GM23338 (cell line): ENCODE measurements around the gene FILIP1. TPM values are rescaled to one million over a fixed set of nuclear protein-coding genes. Genes with fewer than 3 reads are reported as not detected.

ENCODE experiments used
- ATAC-seq: fragments of 200-7000 bp; cut with Tn5 transposase; 3 replicates; pipeline ENCODE4 v1.9.1; 2020
- DNase-seq: peaks from one replicate; pipeline ENCODE4 v3.0.0-alpha.2; 2015; ENCODE audit warnings: low spot score
- H2AFZ ChIP-seq: fragments of 200-600 bp; sonication (generic); 2 replicates; pipeline ENCODE4 v1.8.0; 2016; ENCODE audit warnings: antibody characterized with exemption, mild to moderate bottlenecking, moderate library complexity
- H3F3A ChIP-seq: fragments of 200-600 bp; sonication (generic); replicated peaks from 2 replicates; pipeline ENCODE4 v1.8.0; 2017; ENCODE audit warnings: antibody characterized with exemption, mixed run types, low read depth
- H3K27ac ChIP-seq: fragments of 200-600 bp; sonication (generic); 2 replicates; pipeline ENCODE4 v1.6.1; 2016; ENCODE audit warnings: low read depth
- H3K27me3 ChIP-seq: fragments of 200-600 bp; sonication (generic); 2 replicates; pipeline ENCODE4 v1.8.0; 2016; ENCODE audit warnings: mild to moderate bottlenecking, mixed run types, moderate library complexity; ENCODE audit not compliant: insufficient read depth
- H3K36me3 ChIP-seq: fragments of 200-600 bp; sonication (generic); 2 replicates; pipeline ENCODE4 v1.8.0; 2016; ENCODE audit warnings: mild to moderate bottlenecking; ENCODE audit not compliant: insufficient read depth
- H3K4me1 ChIP-seq: fragments of 200-600 bp; sonication (generic); 2 replicates; pipeline ENCODE4 v1.8.0; 2016; ENCODE audit warnings: mild to moderate bottlenecking, moderate library complexity; ENCODE audit not compliant: insufficient read depth
- H3K4me2 ChIP-seq: fragments of 200-600 bp; sonication (generic); 2 replicates; pipeline ENCODE4 v1.7.1; 2017; ENCODE audit warnings: mixed run types
- H3K4me3 ChIP-seq: fragments of 200-600 bp; sonication (generic); 2 replicates; pipeline ENCODE4 v1.6.1; 2016; ENCODE audit warnings: mixed run types
- H3K79me2 ChIP-seq: fragments of 200-600 bp; sonication (generic); replicated peaks from 2 replicates; pipeline ENCODE4 v1.8.0; 2017; ENCODE audit warnings: mild to moderate bottlenecking; ENCODE audit not compliant: insufficient read depth
- H3K9me2 ChIP-seq: fragments of 200-600 bp; sonication (generic); 2 replicates; pipeline ENCODE4 v1.8.0; 2017; ENCODE audit not compliant: insufficient read depth
- H4K20me1 ChIP-seq: fragments of 200-600 bp; sonication (generic); replicated peaks from 2 replicates; pipeline ENCODE4 v1.8.0; 2017; ENCODE audit warnings: mild to moderate bottlenecking; ENCODE audit not compliant: insufficient read depth
- H3K27ac Mint-ChIP-seq: 2 replicates; pipeline ENCODE4 v1.8.0; 2020; ENCODE audit warnings: inconsistent platforms, mild to moderate bottlenecking, moderate library complexity, mixed read lengths
- H3K27me3 Mint-ChIP-seq: 3 replicates; pipeline ENCODE4 v1.8.0; 2022; ENCODE audit warnings: low read depth, mild to moderate bottlenecking, moderate library complexity, mixed read lengths, inconsistent platforms; ENCODE audit not compliant: insufficient read depth, poor library complexity
- H3K36me3 Mint-ChIP-seq: 3 replicates; pipeline ENCODE4 v1.8.0; 2021; ENCODE audit warnings: low read depth, mild to moderate bottlenecking, inconsistent platforms, moderate library complexity, mixed read lengths
- H3K4me1 Mint-ChIP-seq: 3 replicates; pipeline ENCODE4 v1.8.0; 2020; ENCODE audit warnings: mild to moderate bottlenecking, inconsistent platforms, mixed read lengths
- H3K4me3 Mint-ChIP-seq: 3 replicates; pipeline ENCODE4 v1.8.0; 2021; ENCODE audit warnings: moderate library complexity, mild to moderate bottlenecking, inconsistent platforms, mixed read lengths
- H3K9me3 Mint-ChIP-seq: 3 replicates; pipeline ENCODE4 v1.8.0; 2020; ENCODE audit warnings: moderate library complexity, mild to moderate bottlenecking, inconsistent platforms, mixed read lengths
- CREB1 ChIP-seq: fragments of 250-450 bp; sonication (Bioruptor Pico); IDR thresholded peaks from 2 replicates; pipeline ENCODE4 v1.5.0; 2020; ENCODE audit warnings: low read depth, mild to moderate bottlenecking, moderate library complexity
- EZH2 ChIP-seq: fragments of 200-600 bp; sonication (generic); IDR thresholded peaks from one replicate; pipeline ENCODE4 v1.8.0; 2017; ENCODE audit warnings: antibody characterized with exemption, mild to moderate bottlenecking, low read depth; ENCODE audit not compliant: unreplicated experiment
- EZH2phosphoT487 ChIP-seq: fragments of 200-600 bp; sonication (generic); IDR thresholded peaks from one replicate; pipeline ENCODE4 v1.8.1; 2018; ENCODE audit warnings: antibody characterized with exemption; ENCODE audit not compliant: unreplicated experiment
- JUNB ChIP-seq: IDR thresholded peaks from one replicate; pipeline ENCODE4 v1.6.1; 2016; ENCODE audit warnings: antibody characterized with exemption; ENCODE audit not compliant: unreplicated experiment
- NANOG ChIP-seq: IDR thresholded peaks from 2 replicates; pipeline ENCODE4 v1.6.1; 2016; ENCODE audit warnings: antibody characterized with exemption, borderline replicate concordance
- POLR2AphosphoS5 ChIP-seq: IDR thresholded peaks from 2 replicates; pipeline ENCODE4 v1.6.1; 2016; ENCODE audit warnings: antibody characterized with exemption, low read depth
- STAT1 ChIP-seq: IDR thresholded peaks from one replicate; pipeline ENCODE4 v1.6.1; 2016; ENCODE audit warnings: antibody characterized with exemption; ENCODE audit not compliant: unreplicated experiment
- ZNF114 ChIP-seq: fragments of 250-450 bp; sonication (Bioruptor Pico); IDR thresholded peaks from 2 replicates; pipeline ENCODE4 v1.5.0; 2020; ENCODE audit warnings: mild to moderate bottlenecking, moderate library complexity
- ZNF331 ChIP-seq: fragments of 250-450 bp; sonication (Bioruptor Pico); IDR thresholded peaks from 2 replicates; pipeline ENCODE4 v1.5.0; 2020; ENCODE audit warnings: low read depth, mild to moderate bottlenecking, moderate library complexity
- polyA plus RNA-seq: library from polyadenylated mRNA; unstranded; fragments of >200 nt; fragmentation: Nextera tagmentation; extraction: Ambion mirVana; gene quantifications from 2 replicates; pipeline ENCODE4 v1.2.1, GENCODE V29; 2016
- total RNA-seq: library from RNA; depleted of rRNA; stranded (reverse); fragments of >200 nt; shearing (Covaris generic); gene quantifications from 2 replicates; pipeline ENCODE4 v1.2.3, GENCODE V29; 2014
- TF ChIP-seq, protein P1 (sequence below): fragments of 250-450 bp; sonication (Bioruptor Pico); IDR thresholded peaks from 2 replicates; pipeline ENCODE4 v1.5.0; 2020; ENCODE audit warnings: mild to moderate bottlenecking, moderate library complexity
- TF ChIP-seq, protein P2 (sequence below): IDR thresholded peaks from one replicate; pipeline ENCODE4 v1.6.1; 2018; ENCODE audit warnings: antibody characterized with exemption; ENCODE audit not compliant: unreplicated experiment
- TF ChIP-seq, protein P3 (sequence below): IDR thresholded peaks from 2 replicates; pipeline ENCODE4 v1.6.1; 2016; ENCODE audit warnings: antibody characterized with exemption
- TF ChIP-seq, protein P4 (sequence below), 2 experiments: fragments of 200-600 bp in 1 of 2; sonication (generic) in 1 of 2; conservative IDR thresholded peaks; 2 replicates each; pipeline versions ENCODE4 v1.5.1 to v1.6.1; 2016 to 2017; ENCODE audit warnings: antibody characterized with exemption in 2 of 2, low read depth in 2 of 2, mild to moderate bottlenecking in 2 of 2, moderate library complexity in 1 of 2

FILIP1 gene
- total and polyA plus RNA-seq, 2 experiments from 2014 or later, result 3.7 to 6.4 TPM

DNA sequence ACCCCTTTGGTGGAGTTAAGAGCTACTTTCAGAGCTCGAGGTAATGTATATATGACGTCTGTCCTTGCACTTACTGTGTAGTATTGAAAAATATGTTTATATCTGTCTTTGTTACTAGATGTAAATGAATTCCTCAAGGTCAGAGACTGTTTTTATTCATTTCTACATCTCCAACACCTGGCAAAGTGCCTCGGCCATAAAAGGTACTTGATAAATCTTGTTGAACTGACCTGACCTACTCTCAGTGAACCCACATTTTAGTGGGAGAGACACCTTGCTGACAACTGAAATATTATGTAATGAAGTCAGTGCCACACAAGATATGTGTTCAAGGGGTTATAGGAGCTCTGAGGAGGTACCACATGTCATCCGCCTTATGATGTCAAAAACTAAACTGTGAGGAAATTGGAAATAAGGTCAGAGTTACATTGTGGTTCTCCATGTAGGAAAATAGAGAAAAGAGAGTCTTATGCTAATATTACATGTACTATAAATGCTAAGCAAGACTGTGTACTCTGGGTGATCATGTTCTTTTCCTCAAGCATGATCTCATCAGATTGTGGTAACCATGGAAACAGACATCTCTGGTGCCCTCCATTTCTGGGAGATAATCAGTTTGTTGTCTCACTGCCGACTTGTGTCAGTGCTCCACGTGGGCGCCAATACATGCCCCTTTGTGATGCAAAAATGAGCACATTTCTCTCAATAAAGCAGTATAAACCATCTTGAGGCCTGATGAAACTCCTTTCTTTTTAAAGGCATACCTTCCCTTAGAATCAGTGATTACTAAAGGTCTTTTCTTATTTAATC, 203.3 kb downstream of the FILIP1 start:
- Histone ChIP-seq H3K4me1 (peaks cover 5% of the 10 kb centered on the region; the same call in 1 of the 2 replicates), H3K4me3 (no peak overlapping the region), H2AFZ (no peak overlapping the region), H3K9me2 (no peaks in the 10 kb centered on the region), H3K79me2 (no peaks in the 10 kb centered on the region; the same call in 1 of the 2 replicates), H4K20me1 (no peaks in the 10 kb centered on the region), H3K27ac (no peak overlapping the region; the same call in 1 of the 2 replicates), H3F3A (no peaks in the 10 kb centered on the region), H3K4me2 (peak overlapping the region; percentile 11), H3K36me3 (no peaks in the 10 kb centered on the region), H3K27me3 (no peaks in the 10 kb centered on the region)
- Mint-ChIP-seq H3K4me3 (no peak overlapping the region), H3K36me3 (no peaks in the 10 kb centered on the region), H3K9me3 (no peaks in the 10 kb centered on the region), H3K4me1 (peaks cover 18% of the 10 kb centered on the region), H3K27ac (no peak overlapping the region), H3K27me3 (no peaks in the 10 kb centered on the region)
- ATAC-seq (peak; percentile 71), DNase-seq (peak; percentile 60)
- no peak for TF ChIP-seq ZNF114 (CRISPR knock-in tag)
- no peak for TF ChIP-seq ZNF331
- TF ChIP-seq, protein P1, sequence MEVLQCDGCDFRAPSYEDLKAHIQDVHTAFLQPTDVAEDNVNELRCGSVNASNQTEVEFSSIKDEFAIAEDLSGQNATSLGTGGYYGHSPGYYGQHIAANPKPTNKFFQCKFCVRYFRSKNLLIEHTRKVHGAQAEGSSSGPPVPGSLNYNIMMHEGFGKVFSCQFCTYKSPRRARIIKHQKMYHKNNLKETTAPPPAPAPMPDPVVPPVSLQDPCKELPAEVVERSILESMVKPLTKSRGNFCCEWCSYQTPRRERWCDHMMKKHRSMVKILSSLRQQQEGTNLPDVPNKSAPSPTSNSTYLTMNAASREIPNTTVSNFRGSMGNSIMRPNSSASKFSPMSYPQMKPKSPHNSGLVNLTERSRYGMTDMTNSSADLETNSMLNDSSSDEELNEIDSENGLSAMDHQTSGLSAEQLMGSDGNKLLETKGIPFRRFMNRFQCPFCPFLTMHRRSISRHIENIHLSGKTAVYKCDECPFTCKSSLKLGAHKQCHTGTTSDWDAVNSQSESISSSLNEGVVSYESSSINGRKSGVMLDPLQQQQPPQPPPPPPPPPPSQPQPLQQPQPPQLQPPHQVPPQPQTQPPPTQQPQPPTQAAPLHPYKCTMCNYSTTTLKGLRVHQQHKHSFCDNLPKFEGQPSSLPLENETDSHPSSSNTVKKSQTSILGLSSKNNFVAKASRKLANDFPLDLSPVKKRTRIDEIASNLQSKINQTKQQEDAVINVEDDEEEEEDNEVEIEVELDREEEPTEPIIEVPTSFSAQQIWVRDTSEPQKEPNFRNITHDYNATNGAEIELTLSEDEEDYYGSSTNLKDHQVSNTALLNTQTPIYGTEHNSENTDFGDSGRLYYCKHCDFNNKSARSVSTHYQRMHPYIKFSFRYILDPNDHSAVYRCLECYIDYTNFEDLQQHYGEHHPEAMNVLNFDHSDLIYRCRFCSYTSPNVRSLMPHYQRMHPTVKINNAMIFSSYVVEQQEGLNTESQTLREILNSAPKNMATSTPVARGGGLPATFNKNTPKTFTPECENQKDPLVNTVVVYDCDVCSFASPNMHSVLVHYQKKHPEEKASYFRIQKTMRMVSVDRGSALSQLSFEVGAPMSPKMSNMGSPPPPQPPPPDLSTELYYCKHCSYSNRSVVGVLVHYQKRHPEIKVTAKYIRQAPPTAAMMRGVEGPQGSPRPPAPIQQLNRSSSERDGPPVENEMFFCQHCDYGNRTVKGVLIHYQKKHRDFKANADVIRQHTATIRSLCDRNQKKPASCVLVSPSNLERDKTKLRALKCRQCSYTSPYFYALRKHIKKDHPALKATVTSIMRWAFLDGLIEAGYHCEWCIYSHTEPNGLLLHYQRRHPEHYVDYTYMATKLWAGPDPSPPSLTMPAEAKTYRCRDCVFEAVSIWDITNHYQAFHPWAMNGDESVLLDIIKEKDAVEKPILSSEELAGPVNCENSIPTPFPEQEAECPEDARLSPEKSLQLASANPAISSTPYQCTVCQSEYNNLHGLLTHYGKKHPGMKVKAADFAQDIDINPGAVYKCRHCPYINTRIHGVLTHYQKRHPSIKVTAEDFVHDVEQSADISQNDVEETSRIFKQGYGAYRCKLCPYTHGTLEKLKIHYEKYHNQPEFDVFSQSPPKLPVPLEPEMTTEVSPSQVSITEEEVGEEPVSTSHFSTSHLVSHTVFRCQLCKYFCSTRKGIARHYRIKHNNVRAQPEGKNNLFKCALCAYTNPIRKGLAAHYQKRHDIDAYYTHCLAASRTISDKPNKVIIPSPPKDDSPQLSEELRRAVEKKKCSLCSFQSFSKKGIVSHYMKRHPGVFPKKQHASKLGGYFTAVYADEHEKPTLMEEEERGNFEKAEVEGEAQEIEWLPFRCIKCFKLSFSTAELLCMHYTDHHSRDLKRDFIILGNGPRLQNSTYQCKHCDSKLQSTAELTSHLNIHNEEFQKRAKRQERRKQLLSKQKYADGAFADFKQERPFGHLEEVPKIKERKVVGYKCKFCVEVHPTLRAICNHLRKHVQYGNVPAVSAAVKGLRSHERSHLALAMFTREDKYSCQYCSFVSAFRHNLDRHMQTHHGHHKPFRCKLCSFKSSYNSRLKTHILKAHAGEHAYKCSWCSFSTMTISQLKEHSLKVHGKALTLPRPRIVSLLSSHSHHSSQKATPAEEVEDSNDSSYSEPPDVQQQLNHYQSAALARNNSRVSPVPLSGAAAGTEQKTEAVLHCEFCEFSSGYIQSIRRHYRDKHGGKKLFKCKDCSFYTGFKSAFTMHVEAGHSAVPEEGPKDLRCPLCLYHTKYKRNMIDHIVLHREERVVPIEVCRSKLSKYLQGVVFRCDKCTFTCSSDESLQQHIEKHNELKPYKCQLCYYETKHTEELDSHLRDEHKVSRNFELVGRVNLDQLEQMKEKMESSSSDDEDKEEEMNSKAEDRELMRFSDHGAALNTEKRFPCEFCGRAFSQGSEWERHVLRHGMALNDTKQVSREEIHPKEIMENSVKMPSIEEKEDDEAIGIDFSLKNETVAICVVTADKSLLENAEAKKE (CRISPR knock-in tag), result no peak
- TF ChIP-seq EZH2phosphoT487, result no peak
- TF ChIP-seq, protein P2, sequence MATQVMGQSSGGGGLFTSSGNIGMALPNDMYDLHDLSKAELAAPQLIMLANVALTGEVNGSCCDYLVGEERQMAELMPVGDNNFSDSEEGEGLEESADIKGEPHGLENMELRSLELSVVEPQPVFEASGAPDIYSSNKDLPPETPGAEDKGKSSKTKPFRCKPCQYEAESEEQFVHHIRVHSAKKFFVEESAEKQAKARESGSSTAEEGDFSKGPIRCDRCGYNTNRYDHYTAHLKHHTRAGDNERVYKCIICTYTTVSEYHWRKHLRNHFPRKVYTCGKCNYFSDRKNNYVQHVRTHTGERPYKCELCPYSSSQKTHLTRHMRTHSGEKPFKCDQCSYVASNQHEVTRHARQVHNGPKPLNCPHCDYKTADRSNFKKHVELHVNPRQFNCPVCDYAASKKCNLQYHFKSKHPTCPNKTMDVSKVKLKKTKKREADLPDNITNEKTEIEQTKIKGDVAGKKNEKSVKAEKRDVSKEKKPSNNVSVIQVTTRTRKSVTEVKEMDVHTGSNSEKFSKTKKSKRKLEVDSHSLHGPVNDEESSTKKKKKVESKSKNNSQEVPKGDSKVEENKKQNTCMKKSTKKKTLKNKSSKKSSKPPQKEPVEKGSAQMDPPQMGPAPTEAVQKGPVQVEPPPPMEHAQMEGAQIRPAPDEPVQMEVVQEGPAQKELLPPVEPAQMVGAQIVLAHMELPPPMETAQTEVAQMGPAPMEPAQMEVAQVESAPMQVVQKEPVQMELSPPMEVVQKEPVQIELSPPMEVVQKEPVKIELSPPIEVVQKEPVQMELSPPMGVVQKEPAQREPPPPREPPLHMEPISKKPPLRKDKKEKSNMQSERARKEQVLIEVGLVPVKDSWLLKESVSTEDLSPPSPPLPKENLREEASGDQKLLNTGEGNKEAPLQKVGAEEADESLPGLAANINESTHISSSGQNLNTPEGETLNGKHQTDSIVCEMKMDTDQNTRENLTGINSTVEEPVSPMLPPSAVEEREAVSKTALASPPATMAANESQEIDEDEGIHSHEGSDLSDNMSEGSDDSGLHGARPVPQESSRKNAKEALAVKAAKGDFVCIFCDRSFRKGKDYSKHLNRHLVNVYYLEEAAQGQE, result no peak
- no peak for TF ChIP-seq NANOG
- no peak for TF ChIP-seq POLR2AphosphoS5
- TF ChIP-seq, protein P3, sequence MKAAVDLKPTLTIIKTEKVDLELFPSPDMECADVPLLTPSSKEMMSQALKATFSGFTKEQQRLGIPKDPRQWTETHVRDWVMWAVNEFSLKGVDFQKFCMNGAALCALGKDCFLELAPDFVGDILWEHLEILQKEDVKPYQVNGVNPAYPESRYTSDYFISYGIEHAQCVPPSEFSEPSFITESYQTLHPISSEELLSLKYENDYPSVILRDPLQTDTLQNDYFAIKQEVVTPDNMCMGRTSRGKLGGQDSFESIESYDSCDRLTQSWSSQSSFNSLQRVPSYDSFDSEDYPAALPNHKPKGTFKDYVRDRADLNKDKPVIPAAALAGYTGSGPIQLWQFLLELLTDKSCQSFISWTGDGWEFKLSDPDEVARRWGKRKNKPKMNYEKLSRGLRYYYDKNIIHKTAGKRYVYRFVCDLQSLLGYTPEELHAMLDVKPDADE, result no peak
- TF ChIP-seq, protein P4, sequence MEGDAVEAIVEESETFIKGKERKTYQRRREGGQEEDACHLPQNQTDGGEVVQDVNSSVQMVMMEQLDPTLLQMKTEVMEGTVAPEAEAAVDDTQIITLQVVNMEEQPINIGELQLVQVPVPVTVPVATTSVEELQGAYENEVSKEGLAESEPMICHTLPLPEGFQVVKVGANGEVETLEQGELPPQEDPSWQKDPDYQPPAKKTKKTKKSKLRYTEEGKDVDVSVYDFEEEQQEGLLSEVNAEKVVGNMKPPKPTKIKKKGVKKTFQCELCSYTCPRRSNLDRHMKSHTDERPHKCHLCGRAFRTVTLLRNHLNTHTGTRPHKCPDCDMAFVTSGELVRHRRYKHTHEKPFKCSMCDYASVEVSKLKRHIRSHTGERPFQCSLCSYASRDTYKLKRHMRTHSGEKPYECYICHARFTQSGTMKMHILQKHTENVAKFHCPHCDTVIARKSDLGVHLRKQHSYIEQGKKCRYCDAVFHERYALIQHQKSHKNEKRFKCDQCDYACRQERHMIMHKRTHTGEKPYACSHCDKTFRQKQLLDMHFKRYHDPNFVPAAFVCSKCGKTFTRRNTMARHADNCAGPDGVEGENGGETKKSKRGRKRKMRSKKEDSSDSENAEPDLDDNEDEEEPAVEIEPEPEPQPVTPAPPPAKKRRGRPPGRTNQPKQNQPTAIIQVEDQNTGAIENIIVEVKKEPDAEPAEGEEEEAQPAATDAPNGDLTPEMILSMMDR (conservative IDR thresholded peaks at IDR 0.05; ENCODE audit: low read depth in 2 of 2), result no peak
- TF ChIP-seq EZH2, result no peak
- TF ChIP-seq STAT1, result no peak
- no peak for TF ChIP-seq CREB1 (CRISPR knock-in tag)
- no peak for TF ChIP-seq JUNB
